DMS53 treated with DMSO at 0.1 percent for 48 hours (cell line): Measurements from ENCODE around the gene ARID2.

ENCODE experiments used
- DNase-seq: peaks from one replicate; lab custom pipeline; 2025; ENCODE audit not compliant: unreplicated experiment; lab: John Stamatoyannopoulos, UW

ARID2 gene

DNA sequence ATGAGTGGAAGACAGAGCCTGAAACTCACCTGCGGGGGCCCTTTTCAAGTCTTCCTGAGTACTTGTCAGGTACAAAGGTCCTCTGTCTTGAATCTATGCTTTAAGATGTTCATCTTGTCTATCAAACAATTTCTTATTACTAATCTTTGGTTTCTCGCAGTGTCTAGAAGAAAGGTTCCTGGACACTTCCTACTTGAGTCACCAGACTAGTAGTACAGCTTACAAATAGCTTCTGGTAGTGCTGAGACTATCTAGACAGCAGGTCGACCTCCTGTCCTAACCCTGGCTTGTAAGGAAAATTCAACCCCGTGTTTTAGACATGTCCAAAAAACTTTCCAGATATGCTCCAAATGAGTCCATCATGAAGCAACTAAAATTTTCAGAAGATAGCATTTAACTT is 11.2 kb upstream of the ARID2 start:
- no peak for DNase-seq

DNA sequence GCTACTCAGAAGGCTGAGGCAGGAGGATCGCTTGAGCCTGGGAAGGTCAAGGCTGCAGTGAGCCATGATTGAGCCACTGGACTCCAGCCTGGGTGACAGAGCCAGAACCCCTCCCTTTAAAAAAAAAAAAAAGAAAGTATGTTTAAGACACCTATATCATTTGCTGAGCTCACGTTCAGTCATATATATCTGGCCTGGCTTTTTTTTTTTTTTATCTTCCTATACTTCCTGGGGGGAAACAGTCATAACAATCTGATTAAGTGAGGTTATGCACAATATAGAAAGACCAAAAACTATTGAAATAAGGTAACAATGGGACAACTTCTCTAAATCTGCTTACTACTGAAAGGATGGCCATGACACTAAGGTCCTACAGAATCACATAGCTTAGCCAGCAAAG is 9.4 kb upstream of the ARID2 start:
- no peak for DNase-seq

DNA sequence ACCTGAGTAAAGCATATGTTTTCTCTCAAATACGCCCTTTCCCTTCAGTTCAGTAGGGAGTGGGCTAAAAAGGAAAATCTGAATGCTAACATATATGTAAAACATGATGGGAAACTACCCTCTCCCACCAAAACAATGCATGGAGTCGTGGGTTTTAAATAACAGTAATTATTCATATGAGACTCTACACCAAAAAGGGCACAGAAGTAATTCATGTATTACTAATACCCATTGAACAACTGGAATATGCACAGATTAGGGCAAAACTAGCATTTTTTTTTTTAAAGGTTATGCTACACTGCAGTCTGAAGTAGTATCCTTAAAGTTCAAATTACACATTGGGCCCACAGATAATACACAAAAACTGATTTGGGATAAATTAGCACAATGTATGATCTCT is 8.1 kb upstream of the ARID2 start:
- no peak for DNase-seq

DNA sequence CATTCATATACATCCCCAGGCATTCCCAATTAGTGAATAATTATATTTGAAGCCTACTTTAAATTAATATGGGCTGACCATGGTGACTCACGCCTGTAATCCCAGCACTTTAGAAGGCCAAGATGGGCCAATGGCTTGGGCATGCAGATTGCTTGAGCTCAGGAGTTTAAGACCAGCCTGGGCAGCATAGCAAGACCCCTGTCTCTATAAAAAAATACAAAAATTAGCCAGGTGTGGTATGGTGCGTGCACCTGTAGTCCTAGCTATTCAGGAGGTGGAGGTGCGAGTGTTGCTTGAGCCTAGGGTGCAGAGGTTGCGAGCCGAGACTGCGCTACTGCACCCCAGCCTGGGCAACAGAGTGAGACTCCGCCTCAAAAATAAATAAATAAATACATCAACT is 7.6 kb upstream of the ARID2 start:
- no peak for DNase-seq

DNA sequence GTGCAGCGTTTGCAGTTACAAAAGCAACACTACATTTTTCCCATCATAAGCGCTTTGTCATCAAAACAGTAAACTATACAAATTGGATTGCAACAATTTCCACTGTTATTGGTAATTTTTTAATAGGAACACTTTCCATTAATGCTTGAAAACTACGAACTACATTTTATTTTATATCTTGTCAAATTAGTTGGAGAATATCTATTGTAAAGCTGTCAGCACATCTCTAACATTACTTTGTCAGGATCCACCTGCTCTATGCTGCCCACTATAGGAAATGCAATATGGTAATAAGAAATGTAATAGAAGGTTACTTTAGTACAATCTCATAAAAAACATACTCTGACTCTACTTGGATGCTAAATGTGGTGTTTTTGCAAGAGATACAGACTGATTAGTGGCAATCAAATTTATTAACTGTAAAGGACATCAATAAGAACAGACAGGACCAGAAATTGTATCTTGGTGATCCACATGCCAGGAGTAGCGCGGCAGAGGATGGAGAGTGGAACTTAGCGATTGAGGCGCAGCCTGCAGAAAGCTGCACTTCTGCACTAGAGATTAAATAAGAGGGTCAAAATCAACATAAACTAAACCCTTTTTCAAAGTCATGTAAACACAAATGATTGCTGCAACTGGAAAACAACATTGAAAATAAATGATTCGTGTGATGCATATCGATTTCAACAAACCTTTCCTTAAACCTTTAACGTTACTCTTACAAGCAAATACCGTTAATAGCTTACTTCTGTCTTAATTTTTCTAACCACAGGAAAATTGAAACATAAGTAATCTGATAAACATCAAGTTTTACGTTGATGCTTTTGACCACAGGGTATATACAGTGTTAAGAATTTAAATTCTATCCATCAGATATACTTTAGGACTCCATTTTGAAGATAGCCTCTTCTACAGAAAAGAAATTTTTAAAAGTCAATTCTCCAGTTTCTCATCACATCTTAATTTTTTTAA is 3.6 kb upstream of the ARID2 start:
- peak; percentile 88 for DNase-seq

DNA sequence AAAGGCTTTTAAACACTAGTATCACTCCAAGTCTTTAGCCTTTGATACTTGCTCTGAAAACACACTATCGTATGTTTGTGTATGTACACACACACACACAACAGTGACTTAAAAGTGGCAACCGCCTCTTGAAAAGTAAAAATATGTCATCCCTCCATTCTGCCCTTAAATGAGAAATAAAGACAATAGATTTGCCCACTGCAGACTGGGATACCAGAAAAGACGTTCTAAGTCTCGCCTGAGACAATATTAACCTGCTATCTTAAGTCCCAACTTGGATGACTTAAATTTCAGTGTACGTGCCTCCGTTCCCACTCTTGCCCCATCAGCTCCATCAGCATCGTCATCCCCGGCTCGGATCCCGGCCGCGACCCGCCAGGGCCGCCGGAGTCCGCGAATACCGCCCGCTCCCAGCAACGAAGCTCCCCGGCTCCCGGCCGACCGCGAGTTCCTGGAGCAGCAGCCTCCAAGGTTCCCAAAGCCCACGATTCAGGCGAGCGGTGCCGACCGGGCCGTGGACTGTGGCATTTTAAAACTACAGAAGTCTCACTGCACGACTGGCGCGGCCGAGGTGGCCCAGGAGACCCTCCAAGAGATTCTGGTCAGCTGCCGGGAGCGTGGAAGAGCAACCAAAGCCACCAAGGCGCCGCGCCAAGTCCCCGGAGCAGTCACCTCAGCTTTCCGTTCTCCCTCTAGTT is 2.8 kb upstream of the ARID2 start:
- peak; percentile 80 for DNase-seq

DNA sequence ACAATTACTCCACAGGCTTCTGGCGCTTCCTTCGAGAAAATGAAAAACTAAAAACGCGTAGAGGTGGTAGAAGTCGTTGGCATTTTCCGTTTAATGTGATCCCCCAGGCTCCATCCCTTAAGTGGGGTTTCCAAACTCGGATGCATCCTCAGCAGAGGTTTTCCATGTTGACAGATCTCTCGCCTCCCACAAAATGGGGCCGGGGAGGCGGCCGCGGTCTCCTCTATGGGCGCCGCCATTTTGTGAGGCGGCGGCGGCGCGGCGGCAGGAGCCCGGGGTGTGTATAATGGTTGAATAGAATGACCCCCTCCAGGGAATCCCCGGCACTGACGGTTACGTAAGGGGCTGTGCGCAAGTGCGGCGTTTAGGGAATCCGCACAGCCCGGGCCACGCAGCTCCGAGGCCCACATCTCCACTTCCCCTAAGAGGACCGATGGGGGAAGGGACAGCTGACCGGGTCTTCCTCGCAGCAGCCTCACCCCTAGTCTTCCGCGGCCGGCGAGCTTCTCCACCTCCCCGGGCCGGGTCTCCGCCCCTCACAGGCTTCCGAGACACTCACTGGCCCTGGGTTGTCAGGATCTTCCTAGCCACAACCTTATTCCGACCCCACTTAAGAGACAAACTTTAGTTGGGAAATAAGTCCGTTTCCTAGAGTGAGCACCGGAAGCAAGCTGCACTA is 2.1 kb upstream of the ARID2 start:
- DNase-seq = peak; percentile 100

DNA sequence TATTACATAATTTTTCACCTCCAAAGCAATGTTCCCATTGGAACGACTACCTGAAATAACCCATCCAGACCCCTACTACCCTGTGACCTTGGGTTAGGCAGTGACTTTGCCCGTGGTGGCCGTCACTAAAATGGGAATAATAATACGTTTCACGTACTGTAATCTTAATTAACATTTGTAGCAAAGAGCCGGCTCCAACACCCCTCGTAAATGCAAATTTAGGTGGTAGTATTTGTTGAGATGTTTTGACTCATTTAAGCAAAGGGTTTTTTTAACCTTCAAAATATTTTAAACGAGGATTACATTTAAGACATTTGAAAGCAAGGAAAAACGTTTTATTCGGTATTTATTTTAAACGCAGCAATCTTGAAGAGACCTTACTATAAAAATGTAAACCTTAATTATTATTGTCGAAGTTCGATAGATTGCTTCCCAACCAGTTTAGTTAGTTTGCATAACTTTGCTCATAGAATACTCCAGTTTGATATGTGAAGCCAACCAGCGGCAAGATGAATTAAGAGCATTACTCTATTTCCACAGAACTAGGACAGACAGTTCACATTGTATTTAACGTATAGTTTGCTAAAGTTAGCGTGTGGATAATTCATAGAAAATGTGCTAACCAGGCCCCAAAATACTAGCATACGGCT is 1.4 kb upstream of the ARID2 start:
- DNase-seq = no peak

DNA sequence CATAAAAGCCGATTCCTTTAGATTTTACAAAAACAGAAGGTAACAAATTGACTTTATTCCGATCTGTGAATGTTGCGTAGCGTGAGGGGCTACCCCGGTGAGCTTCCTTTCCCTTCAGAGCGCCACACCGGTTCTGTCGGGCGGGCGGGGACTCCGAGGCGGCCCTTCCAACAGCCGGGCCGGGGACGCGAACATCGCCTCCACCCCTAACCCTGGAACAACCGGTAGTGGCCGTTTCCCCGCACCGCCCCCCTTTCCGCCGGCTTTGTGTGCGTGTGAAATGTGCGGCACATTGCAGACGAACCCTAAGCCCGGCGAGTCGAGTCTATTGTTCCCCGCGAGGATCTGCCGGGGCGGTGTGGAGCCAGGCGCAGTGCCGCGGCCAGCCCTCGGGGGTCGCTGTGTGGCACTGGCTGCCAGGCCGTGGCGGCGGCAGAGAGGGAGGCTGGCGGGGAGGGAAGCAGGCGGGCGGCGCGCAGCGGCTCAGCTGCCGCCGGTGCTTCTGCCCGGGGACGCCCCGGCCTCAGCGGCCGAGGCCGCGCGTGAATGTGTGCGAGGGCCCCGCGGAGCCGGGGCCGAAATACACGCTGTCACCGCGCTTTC is 775 bp upstream of the ARID2 start:
- peak; percentile 100 for DNase-seq

DNA sequence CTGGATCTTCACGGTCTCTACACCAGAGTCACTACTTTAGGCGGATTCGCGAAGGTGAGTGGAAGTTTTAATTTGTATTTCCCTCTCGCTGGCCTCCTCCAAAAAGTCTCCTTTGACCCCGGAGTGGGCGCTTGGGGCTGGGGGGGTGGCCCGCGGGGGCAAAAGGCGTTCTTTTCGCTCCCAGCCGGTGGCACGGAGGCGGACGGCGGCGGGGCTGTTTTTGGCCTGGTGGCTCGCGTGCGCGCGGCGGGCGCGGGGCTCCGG is 510 bp downstream of the ARID2 start:
- DNase-seq = no peak

DNA sequence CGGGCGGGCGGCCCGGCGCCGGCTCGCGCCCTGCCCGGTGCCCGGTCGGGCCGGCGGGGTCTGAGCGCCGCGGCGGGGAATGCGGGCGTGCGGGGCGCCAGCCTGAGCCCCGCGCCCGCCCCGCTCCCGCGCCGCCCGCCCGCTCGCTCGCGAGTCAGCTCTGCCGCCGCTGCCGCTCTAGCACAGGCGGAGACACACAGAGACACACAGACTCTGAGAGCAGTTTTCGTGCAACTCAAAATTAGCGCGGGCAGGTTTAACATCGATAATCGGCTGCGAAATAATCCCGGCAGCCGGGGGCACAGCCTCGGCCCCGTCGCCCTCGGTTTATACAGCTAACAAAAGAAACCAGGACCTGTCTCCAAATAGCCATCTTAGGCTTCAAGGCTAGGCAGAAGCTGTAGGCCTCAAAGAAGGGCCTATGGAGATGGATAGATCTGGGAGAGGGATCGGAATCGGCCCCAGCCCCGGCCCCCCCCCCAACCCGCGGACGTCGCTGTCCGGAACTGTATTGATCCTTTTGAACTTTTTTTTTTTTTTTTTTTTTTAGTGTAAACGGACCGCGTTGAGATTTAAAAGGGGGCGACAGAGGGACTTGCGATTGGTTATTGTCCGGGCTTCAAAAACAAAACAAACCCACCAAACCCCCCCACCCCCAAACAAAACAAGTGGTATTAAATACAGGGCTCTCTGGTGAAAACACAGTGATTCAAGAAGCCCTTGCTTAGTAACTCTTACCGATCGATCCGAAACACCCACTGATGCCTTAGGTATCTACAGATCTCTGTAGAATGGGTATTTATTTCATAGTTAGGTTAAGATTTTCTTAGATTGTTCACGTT is 1.1 kb downstream of the ARID2 start:
- DNase-seq = peak; percentile 83

DNA sequence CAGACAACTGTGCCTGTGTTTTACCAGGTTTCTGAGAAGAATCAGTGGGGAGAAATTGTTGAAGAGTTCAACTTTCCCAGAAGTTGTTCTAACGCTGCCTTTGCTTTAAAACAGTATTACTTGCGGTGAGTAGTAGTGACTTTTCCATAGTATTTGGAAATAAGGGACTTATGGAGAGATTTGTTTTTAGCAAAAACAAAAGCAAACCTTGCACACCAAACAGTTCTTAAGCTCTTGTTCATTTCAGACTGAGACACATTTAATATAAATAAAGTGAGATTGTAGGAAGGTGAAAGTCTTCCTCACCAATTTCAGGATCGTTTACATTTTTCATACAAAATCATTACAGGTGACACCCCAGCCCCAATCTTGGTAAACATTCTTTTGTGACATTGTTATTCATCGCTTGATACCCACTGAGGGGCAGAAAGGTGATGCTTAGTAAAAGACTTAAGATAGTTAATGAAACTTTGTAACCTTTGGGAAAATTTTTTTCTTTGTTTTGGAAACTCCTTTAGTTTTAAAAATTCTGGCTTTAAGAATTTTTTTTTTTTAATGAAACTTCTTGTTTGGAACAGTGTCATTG is 1.8 kb downstream of the ARID2 start:
- peak; percentile 74 for DNase-seq

DNA sequence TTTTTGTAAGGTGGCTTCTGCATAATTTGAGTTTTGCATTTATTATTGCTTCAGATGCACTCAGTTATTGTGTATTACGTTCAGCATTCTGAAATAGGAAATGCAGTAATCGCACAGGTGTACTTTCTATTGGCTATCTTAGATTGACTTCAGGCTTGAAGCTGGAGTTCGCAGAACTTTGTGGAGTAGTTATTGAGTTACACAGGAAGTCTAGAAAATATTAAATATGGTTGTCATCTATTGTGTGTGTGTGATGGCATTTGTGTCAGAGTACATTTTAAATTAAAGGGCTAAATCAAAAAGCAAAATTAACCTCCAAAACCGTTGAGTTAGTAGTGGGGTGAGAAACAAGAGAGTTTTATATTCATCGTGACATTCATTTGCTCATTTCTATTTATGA is 2.7 kb downstream of the ARID2 start:
- peak; percentile 43 for DNase-seq

DNA sequence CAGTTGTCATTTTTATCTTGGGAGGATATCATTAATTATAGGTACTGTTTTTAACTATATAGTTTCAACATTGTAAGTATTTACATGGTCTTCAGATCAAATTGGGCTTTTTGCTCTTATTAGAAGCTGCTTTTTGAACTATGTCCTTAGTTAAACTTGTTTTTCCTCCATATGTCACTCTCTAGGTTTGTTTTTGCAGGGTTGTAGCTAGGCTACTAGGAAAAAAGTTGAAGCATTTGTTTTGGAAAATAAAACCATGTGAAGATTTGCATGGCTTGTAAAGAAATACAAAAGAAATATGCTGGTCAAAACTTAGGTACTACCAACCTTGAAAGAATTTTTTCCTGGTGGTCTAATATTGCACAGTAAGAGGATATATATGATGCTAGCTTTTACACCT is 3.4 kb downstream of the ARID2 start:
- DNase-seq = no peak

DNA sequence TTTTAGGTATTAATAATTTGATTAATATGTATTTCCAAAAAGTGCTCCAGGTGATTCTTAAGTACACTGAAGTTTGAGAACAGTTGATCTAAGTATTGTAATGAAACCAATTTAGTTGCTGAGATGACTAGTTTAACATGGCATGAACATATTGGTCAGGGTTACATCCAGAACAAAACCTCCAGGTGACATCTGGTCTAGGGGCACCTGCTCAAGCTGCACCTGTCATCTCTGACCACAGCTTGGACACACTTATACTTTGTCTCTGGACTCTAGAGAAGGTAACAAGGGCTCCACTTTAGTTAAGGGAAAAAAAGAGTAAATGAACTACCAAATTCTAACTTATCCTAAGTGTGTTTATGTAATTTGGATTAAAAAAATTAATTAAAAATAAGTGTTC is 8.1 kb downstream of the ARID2 start:
- DNase-seq = peak; percentile 86

DNA sequence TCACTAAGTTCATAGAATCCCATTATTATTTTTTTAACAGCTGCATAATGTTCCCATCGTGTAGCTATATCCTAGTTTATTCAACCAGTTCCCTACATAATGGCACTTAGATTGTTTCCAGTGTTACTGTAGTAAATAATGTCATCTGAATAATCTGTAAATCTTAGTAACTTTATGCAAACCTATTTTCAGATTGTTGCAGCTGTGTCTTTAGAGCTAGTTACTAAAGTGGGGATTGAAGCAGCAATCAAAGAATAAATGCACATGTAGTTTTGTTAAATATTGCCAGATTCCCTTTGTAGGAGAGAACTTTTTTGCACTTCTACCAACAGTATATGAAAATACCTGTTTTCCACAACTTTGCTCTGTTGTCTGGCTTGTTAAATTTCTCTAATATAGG is 13.1 kb downstream of the ARID2 start:
- no peak for DNase-seq

DNA sequence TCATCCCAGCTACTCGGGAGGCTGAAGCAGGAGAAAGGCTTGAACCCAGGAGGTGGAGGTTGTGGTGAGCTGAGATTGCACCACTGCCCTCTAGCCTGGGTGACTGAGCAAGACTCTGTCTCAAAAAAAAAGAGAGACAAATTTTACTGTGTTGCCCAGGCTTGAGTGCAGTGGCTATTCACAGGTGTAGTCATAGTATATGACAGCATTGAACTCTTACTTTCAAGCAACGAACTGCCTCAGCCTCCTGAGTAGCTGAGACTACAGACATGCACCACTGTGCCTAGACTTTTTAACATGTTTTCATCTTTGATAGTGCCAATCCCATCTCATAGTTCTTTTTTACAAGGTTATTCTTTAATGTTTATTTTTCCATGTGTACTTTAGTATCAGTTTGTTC is 13.7 kb downstream of the ARID2 start:
- no peak for DNase-seq

DNA sequence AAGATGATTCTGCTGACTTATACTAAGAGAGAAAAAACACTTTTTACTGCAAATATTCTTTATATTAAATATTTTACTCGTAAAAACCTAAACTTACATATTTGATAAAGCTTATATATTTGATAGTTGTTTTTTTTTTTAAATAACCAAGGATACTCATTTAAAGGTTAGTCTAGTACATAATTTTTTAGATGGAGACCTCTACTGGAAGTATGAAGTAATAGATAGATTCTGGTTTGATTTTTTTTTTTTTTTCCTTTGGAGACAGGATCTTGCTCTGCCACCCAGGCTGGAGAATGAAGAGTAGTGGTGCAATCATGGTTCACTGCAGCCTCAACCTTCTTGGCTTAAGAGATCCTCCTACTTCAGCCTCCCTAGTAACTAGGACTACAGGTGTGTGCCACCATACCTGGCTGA is 16.4 kb downstream of the ARID2 start:
- DNase-seq = peak; percentile 69

DNA sequence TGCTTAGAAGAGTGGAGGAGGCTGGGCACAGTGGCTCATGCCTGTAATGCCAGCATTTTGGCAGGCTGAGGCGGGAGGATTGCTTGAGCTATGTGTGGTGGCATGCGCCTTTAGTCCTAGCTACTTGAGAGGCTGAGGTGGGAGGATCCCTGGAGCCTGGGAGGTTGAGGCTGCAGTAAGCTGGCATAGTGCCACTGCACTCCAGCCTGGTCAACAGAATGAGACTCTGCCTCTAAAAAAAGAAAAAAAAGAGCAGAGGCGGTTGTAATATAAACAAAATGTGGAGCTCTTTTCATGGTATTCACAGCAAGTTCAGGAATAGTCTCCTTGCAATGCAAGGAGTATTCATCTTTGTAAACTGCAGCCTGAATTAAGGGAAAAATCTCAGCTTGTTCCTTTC is 27.2 kb downstream of the ARID2 start:
- no peak for DNase-seq

DNA sequence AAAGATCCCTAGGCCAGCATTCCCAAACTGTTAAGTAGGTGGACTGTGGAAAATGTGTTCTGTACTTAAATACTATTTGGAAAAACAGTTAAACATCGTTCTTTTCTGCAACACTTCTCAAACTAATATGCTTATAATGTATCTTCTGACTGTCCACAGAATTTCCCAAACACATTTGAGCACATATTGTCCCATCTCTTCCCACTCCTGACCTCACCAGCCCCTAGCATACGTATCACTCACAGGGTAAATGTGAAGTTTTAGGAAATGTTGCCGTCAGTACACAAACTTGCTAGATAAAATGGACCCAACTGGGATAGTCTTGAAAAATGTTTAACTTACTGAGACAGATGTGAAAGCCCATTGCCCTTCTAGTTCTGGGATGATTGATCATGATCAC is 27.7 kb downstream of the ARID2 start:
- no peak for DNase-seq
